NOMO-1 (cell line): ENCODE measurements around the gene GLYR1.

Experiments used
- DNase-seq, 2 experiments: peaks; one replicate each; lab custom pipeline; 2025; ENCODE audit not compliant: unreplicated experiment in 2 of 2; lab: John Stamatoyannopoulos, UW

Gene GLYR1

GRCh38 chr16:4813251-4814003 is 33.7 kb downstream of the GLYR1 start:
- no peak for DNase-seq

GRCh38 chr16:4811773-4812172 is 35.3 kb downstream of the GLYR1 start:
- no peak for DNase-seq

GRCh38 chr16:4811242-4811641 is 35.8 kb downstream of the GLYR1 start:
- no peak for DNase-seq

- no peak for DNase-seq
Observed at GRCh38 chr16:4806280-4806679, 40.8 kb downstream of the GLYR1 start.

GRCh38 chr16:4805231-4805630 is 41.9 kb downstream of the GLYR1 start:
- DNase-seq: no peak

GRCh38 chr16:4803898-4804762 is 43.0 kb downstream of the GLYR1 start:
- DNase-seq: no peak

- peak; percentile 55 to 70 for DNase-seq
Observed at GRCh38 chr16:4803401-4803844, 43.7 kb downstream of the GLYR1 start.

GRCh38 chr16:4802659-4803287 is 44.3 kb downstream of the GLYR1 start:
- peak; percentile 92 to 94 for DNase-seq

GRCh38 chr16:4801962-4802658 is 45.0 kb downstream of the GLYR1 start, which contains the start of gene ROGDI:
Gene ROGDI (minus strand): TSS chr16:4802633. CDS start chr16:4802571, 62 bp downstream.
- DNase-seq: peak; percentile 57 to 84

GRCh38 chr16:4801051-4801961 is 45.8 kb downstream of the GLYR1 start:
- DNase-seq: peak in 1 of 2 experiments; percentile 6

GRCh38 chr16:4800290-4801041 is 46.6 kb downstream of the GLYR1 start:
- peak; percentile 75 for DNase-seq

GRCh38 chr16:4799171-4799855 is 47.8 kb downstream of the GLYR1 start:
- DNase-seq: no peak

GRCh38 chr16:4798456-4798855 is 48.6 kb downstream of the GLYR1 start:
- no peak for DNase-seq

- DNase-seq: no peak
Observed at GRCh38 chr16:4797805-4798252, 49.3 kb downstream of the GLYR1 start.

GRCh38 chr16:4796982-4797804 is 49.9 kb downstream of the GLYR1 start:
- DNase-seq: no peak

GRCh38 chr16:4795828-4796572 is 51.1 kb downstream of the GLYR1 start:
- DNase-seq: no peak
